Lung microvascular endothelial cell (primary cell): ENCODE results near the gene ATP2B2. TPM values are rescaled to one million over a fixed set of nuclear protein-coding genes. Genes with fewer than 3 reads are reported as not detected.

Source experiments
- DNase-seq, 2 donors: peaks; one replicate each; pipeline versions ENCODE4 v3.0.0 to v3.0.0-alpha.2; 2010; ENCODE audit warnings: low read depth in 2 of 2
- total RNA-seq: library from RNA; depleted of rRNA; stranded (reverse); fragments of >200 nt; gene quantifications from 2 replicates; pipeline ENCODE4 v1.2.1, GENCODE V29; 2014

ATP2B2 gene
- total RNA-seq, 1 donor from 2014 or later: not detected

- no peak for DNase-seq
Observed at GRCh38 chr3:10450494-10451440, 54.6 kb downstream of the ATP2B2 start.

DNA sequence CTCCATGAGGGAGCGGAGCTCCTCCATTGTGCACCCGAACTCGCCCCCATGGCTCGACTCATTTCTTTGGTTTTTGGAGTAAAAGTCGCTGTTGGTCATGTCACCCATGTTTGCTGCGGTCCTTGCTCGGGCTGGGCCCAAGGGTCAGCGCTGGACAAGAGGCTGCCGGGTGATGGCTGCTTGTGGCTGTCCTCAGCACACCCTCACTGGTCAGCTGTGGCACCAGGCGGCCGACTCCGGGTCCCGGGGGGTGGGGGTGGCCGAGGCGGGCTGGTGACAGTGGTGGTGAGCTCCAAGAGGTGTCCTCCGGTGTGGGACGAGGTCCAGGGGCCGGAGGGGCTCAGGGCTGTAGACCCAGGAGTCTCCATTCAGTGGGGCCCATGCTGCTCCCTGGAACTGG, 56.0 kb downstream of the ATP2B2 start:
- DNase-seq: no peak

- no peak for DNase-seq
Observed at GRCh38 chr3:10448544-10448943, 56.8 kb downstream of the ATP2B2 start.

DNA sequence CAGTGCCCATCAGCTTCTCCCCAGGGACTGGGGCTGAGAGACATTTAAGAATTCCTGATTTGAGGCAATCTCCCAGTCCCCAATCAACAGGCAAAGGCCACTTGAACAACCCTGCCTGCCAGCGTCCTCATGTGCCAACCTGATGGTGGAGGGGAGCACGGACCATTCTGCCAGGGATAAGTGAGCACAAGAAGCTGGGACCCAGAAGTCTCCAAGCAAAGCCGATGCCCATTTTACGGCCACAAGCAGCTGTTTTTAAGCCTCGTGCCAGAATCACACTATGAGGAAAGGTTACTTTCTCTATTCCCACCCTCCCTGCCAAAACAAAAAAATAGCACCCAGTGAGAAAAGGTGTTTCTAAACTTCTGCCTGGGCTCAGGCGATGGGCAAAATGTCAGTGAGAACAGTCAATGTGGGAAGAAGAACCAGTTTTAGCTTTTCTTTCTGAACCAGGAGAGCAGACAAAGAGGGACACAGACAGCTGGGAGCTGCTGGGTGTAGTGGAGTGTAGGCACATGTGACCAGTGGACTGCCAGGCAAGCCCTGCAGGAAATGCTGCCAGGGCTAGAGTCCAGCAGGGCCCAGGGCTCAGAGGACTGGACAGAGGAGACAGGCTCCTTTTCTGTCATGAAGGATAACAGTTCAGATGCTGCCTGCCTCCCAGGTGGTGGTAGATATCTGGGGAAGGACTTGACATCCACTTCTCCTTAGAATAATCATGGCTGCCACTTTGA, 57.7 kb downstream of the ATP2B2 start:
- no peak for DNase-seq

GRCh38 chr3:10447110-10447509, 58.3 kb downstream of the ATP2B2 start:
- DNase-seq: no peak

GRCh38 chr3:10445561-10446175, 59.7 kb downstream of the ATP2B2 start:
- no peak for DNase-seq

- DNase-seq: no peak
Observed at GRCh38 chr3:10444511-10444910, 60.9 kb downstream of the ATP2B2 start.

DNA sequence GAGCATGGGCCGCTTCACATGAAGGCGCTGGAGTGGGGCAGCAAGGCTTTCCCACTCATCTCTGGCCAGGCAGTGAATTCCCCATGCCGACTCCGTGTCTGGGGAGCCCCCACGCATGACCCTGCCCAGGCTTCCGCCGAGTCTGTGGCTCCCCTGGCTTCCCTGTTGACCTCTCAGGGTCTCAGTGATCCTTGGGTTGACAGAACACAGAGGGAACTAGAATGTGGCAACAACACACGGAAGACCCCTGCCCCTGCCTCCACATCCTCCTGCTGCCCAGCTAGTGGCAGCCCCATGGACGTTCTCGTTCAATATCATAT, 61.3 kb downstream of the ATP2B2 start:
- no peak for DNase-seq

- no peak for DNase-seq
Observed at GRCh38 chr3:10443272-10444109, 61.9 kb downstream of the ATP2B2 start.

DNA sequence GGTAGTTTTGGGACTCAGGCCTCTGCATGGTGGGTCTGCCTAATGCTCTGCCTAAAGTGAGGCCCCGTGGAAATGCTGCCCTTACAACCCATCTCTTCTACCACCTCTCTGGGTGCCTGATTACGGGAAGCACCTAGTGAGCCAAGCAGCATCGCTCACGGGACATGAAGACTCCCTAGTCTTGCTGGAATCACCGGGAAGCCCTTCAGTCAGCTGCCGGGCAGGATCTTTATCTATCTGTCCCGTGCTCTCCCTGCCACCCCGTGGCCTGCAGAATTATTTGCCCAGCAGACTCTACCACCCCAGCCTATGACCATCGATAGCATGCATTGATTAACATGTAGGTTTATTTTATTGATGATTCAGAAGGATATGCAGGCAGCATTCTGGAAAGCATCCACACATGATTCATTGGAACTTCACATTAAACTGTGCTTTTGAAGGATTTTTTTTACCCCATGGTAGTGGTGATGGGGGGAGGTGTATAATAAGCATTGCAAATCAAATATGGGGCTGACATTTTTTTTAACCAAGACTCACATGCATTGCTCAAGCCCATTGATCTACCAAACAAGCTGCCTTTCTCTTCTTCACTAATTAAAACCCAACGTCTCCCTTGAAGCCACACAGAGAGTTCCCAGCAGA, 63.1 kb downstream of the ATP2B2 start:
- DNase-seq: no peak

DNA sequence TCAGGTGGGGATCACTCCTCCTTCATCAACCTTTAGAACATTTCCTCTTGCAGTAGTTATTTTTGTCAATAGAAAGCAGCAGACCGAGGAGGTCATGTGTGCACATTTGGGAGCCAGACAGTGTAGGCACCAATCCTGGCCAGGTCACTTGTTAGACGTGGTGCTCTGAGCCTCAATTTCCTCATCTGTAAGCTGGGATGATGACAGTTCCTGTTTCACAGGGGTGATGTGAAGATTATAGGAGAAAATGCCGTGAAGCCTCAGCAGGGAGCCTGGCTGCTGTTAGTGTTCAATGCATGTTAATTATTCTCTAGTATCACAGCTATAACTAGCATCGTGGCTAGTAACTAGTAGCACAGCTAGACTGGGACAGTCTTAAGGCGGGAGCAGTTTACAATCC, 64.7 kb downstream of the ATP2B2 start:
- DNase-seq: no peak

DNA sequence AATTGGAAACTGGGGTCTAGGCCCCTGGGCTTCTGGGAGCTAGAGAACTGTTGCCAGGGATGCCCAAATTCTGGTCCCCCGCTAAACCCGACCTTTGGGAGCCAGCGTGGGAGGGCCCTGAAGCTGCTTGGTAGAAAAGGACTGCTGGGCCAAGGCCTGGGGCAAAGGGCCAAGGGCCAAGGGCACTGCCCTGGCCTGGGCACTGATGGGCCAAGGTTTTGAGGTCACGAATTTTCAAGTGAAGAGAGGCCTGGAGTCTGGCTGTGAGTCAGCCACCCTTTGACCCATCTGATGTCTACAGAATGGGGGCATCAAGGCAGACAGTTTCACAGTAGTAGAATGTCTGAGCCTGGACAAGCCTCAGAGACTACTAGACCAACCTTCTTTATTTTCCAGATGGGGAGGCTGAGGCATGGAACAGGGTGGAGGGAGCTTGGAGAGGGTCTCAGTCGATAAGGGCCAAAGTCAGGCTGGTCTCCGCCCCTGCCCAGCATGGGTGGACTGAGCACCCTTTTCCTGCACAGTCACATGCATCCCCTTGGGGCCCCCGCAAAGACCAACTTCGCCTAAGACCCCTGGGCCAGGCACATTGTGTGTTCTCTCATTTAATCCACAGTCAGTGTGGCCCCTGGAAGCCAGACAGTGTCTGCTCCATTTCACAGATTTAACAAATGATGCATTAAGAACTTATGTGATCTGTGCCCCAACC, 66.3 kb downstream of the ATP2B2 start:
- no peak for DNase-seq

- DNase-seq: peak in 1 of 2 donors; percentile 21
Observed at GRCh38 chr3:10437995-10438901, 67.1 kb downstream of the ATP2B2 start.

- DNase-seq: peak in 1 of 2 donors; percentile 77
Observed at GRCh38 chr3:10437272-10437994, 68.0 kb downstream of the ATP2B2 start.

- DNase-seq: no peak
Observed at GRCh38 chr3:10435850-10436249, 69.5 kb downstream of the ATP2B2 start.

- DNase-seq: no peak
Observed at GRCh38 chr3:10434938-10435336, 70.4 kb downstream of the ATP2B2 start.

- DNase-seq: no peak
Observed at GRCh38 chr3:10434144-10434937, 71.0 kb downstream of the ATP2B2 start.

- no peak for DNase-seq
Observed at GRCh38 chr3:10432931-10433330, 72.5 kb downstream of the ATP2B2 start.
